GM12891 (cell line): ENCODE measurements around the gene DIP2C.

ENCODE experiments used
- POLR2A ChIP-seq: IDR thresholded peaks from 2 replicates; pipeline ENCODE4 v1.6.1; 2011; ENCODE audit warnings: low read depth, low read length, control low read depth
- POLR2AphosphoS5 ChIP-seq: IDR thresholded peaks from 2 replicates; pipeline ENCODE4 v1.6.1; 2011; ENCODE audit warnings: low read depth, low read length, control low read depth
- SPI1 ChIP-seq: IDR thresholded peaks from 2 replicates; pipeline ENCODE4 v1.6.1; 2011; ENCODE audit warnings: low read depth, low read length, control low read depth
- TAF1 ChIP-seq: IDR thresholded peaks from 2 replicates; pipeline ENCODE4 v1.6.1; 2011; ENCODE audit warnings: low read depth, low read length, control low read depth

- TF ChIP-seq POLR2AphosphoS5 (no peak), TAF1 (no peak), POLR2A (no peak), SPI1 (no peak)
Measured at GRCh38 chr10:623477-624311, 65.8 kb downstream of the DIP2C start.
